ENCODE data around the gene UPK3BL1.
"Not testable (repeated sequence)": the region's sequence is repeated elsewhere in the genome, so short reads cannot be mapped to it uniquely, and the experiment has no call there.

UPK3BL1 gene

DNA sequence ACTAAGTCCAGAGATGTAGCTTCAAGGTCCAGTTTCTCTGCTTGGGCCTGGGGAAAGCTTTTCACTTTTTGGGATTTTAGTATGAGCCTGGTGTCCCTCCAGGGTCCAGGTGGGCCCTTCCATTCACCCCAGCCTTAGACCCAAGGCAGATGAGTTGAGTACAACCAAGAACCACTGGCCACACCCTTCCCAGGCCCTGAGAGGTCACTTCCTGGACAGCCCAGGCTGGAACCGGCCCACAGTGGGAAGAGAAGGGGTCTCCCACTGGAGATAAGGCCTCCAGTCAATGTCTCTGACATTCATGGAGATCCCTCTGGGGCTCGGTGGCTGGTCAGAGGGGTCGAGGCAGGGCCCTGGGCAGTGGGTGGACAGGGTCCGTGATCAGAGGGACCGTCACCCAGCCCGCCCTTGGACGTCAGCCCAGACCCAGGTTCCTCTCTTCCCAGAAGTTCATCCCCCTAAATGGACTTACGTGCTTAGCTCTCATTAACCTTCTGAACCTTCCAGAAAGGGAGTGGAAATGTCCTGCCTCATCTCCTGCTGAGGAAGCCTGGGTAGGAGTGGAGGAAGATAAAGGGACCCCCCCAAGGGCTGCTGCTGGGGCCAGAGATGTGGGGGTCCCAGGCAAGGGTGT is 15.2 kb downstream of the UPK3BL1 start:
- not testable (repeated sequence) for DNase-seq

DNA sequence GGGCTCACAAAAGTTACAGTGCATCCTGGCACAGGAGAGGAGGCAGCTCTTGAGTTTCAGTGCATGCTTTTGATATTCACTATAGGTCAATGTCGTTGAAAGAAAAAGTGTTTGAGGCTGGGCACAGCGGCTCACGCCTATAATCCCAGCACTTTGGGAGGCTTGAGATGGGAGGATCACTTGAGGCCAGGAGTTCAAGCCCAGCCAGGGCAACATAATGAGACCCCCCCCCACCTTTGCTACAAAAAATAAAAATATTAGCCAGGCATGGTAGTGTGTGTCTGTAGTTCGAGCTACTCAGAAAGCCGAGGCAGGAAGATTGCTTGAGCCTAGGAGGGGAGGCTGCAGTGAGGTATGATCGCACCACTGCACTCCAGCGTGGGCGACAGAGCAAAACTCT is 24.5 kb downstream of the UPK3BL1 start:
- DNase-seq: not testable (repeated sequence)

DNA sequence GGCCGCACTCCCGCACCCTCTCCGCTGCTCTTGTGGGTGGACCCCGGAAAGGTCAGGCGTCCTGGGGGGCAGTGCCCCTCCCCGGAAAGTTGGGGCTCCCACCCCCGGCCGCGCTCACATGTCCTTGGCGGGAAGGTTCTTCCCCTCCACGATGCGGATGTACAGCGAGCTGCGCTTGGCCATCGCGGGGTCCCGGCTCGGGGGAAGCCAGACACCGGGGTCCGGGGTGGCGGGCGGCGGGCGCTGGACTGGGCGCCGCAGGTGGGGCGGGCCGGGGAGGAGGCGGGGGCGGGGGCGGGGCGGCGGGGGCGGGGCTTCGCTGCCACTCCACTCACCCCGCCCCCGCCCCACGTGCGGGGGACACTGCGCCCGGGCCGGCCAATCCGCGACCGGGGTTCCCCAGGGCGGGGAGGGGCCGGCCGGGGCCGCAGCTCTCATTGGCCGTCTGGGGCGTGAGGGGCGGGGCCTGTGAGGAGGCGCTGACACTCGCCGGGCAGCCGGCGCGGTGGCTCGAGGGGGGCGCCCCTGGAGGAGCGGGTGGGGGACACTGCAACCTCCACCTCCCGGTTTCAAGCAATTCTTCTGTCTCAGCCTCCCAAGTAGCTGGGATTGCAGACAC is 26.0 kb downstream of the UPK3BL1 start, which contains the start of gene RASA4:
Gene RASA4, minus strand, starts transcription at position 250 of the 619 bp plus-strand sequence. Its CDS starts 67 bp downstream, at position 183.
- peak; percentile 76 for DNase-seq

DNA sequence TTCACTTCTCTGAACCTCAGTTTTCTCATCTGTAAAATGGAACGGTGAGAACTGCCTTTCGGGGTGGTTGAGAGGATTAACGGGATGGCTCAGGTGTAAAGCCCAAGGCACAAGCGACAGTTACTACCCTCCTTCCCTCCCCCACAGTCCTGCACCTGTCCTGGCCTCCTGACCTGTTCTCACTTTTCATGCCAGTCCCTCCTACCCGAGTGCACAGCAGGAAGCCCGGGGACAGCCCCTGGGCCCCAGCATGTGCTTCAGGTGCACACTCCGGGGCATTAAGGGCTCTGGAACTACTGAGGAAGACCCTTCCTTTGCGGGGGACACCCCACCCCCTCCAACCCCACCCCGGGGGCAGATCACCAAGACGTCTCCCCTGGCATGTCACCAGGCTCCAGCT is 26.7 kb downstream of the UPK3BL1 start:
- not testable (repeated sequence) for DNase-seq

DNA sequence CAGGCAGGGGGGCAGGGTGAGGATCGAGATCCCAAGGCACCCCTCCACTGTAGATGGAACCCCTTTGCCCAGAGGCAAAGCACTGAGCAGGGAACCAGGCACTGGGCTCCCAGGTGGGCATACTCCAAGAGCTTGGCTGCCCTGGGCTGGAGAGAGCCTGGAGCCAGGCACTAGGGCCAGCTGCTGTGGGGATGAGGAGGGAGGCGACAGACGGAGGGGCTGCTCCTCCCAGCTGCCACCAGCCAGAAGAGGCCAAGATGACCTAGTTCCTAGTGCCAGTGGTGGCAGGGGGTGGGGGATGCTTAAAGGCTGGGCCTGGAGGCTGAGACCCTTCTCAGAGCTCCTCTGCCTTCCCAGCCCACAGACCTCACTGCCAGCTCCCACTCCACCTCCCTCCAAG is 27.7 kb downstream of the UPK3BL1 start:
- not testable (repeated sequence) for DNase-seq

DNA sequence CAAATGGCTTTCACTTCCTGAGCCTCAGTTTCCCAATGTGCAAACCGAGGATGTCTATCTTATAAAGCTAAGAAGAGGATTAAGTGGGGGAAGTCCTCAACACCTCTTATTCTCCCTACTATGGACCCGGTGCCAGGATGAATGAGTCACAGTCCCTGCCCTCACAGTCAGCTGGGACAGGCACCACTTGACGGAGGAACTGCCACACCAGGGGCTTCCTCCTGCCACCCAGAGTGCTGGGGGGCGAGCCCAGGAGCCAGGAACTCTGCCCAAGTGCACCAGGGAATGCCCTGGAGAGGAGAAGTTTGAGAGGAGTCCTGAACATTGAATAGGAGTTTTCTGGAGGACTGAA is 28.3 kb downstream of the UPK3BL1 start:
- not testable (repeated sequence) for DNase-seq

DNA sequence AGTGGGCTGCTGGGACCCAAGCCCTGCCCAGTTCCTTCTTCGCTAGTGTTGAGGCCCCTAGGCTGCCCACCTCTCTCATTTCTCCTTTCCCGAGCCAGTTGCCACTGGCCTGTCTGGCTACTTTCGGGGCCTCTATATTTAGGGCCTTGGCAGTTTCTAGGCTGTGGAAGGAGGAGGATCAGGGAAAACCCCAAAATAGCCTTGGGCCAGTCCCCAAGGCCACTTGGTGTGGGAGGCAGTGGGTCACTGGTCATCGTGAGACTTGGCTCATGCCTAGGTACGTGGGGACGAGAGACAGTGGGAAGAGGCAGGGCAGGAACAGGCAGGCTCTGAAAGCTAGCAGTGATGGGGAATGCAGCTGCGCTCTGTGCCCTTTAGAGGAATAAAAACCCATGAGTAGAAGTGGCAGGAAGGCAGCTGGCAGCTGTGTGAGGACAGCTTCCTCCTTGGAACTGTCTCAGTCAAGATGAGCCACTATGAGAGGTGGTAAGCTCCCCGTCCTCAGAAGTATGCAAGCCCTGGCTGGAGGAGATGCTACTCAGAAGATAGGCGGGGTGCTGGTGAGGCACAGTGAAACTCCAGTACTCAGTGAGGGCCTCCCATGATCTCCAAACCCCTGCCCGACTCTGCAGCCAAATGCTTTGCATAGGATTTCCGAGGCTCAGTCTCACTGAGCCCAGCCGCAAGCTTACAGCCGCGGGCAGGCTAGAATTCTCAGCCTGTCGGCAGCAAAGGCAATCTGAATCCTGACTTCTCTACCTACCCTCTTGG is 28.8 kb downstream of the UPK3BL1 start:
- not testable (repeated sequence) for DNase-seq

DNA sequence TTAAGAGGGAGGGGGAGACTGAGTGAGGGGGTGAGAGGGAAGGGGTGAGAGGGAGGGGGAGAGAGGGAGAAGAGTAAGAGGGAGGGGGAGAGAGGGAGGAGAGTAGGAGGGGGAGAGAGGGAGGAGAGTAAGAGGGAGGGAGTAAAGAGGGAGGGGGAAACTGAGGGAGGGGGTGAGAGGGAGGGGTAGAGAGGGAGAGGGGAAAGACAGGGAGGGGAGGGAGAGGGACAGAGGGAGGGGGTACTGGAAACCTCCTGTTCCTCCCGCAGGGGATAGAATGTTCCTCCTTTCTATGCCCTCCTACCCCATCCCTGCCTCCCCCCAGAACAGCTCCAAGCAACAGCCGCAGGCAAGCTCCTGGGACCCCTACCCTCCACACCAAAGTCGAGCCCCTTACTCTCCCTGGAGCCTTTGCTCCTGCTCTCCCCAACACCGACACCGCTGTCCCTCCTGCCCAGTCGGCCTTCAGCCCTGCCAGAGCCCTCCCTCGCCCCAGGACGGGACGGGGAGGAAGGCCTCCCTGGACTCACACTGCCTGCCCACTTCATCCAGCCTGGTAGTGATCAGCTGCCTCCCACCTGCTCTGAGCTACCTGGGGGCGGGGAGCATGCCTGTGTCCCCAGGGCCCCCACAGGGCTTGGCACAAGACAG is 30.8 kb downstream of the UPK3BL1 start:
- not testable (repeated sequence) for DNase-seq

DNA sequence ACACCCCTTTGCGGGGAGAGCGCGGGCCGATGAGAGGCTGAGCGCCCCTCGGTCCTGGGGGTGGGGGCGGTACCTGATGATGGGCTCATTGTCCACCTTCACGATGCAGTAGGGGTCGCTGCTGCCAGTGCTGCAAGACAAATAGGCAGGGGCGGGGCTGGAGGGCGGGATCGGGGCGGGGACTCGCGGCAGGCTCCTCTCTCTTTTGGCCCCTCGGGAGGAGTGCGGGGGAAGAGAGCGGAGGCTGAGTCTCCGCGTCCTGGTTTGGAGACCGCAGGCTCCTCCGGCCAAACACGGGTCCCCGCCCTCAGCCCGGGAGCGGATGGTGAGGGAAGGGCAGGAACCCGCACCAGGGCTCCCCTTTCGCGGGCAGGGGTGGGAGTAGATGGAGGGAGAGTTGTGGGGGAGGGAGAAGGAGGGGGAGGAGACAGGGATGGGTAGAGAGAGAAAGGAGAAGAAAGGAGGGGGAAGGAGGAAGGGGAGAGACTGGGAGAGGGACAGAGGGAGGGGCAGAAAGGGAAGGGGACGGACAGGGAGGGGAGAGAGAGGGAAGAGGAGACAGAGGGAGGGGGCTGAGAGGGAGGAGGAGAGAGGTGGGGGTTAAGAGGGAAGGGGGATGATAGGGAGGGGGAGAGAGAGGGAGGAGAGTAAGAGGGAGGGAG is 31.4 kb downstream of the UPK3BL1 start:
- not testable (repeated sequence) for DNase-seq

DNA sequence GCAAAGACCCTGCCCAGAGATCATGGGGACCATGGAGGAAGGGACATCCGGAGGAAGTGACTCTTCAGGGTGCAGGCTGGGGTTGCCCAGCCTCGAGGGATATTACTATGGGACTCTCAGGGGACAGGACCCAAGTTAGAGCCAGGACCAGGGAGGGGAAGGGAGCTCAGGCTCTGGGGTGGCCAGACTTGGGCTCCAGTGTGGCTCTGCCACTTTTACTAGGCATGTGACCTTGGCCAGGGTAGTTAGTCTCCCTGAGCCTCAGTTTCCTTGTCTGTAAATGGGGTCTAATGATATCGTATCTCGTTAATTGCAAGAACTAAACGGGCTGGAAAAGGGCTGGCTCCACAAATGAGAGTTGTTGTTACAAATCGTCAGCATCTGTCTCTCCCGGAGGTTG is 32.1 kb downstream of the UPK3BL1 start:
- not testable (repeated sequence) for DNase-seq

DNA sequence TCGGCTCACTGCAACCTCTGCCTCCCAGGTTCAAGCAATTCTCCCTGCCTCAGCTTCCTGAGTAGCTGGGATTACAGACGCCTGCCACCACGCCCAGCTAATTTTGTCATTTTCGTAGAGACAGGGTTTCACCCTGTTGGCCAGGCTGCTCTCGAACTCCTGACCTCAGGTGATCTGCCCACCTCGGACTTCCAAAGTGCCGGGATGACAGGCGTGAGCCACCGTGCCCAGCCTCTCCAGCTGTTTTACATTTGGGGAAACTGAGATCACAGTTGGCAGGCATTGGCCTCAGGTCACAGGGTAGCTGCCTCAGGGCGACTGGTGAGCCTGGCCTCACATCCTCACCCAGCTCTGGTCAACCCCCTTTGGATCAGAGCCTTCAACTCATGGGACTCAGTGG is 32.9 kb downstream of the UPK3BL1 start:
- peak; percentile 46 for DNase-seq

DNA sequence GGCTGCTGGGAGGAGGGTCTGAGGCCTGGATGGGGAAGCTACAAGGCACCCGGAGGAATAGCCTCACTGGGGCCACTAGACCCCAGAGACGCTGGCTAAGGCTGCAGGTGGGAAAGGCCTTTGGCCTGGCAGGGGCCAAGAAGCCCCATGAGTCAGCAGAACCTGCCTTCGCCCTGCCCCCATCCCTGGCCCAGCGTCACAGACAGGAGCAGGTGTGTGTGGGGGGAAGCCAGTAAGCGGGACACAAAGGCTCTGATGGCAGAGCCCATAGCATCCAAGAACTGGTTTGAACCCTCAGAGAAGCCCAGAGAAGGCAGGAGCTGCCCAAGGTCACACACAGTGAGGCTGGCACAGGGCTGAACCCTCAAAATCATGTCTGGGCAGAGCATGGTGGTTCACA is 35.7 kb downstream of the UPK3BL1 start:
- DNase-seq: not testable (repeated sequence)

DNA sequence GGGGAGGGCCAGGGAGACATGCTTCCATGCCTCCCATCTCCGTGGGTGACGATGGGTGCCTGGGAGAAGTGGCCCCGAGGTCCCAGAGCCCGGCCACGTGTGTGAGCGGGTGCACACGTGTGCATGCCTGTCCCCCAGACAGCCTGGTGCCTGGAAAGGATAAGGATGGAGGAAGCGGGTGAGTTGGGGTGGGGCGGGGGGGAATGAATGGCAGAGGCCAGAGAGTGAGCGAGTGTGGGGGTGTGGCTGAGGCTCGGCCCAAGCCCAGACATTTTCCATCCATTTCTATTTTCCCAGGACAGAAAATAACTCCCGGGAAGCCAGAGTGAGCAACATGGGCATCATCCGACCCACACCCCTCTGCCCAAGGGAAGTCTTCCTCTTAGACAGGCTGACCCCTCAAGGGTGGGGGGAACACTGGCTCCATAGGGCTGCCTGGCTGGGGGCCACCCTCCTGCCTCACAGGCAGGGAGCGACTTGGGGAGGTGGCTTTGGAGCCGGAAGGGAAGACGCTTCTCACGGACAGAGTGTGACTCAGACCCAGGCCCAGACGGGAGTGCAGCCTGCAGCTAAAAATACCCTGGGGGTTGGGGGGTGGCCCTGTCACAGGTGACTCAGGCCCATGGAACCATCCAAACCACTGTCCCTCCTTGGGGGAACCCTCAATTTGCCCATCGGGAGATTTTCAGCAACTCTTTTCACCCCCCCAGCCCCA is 38.0 kb downstream of the UPK3BL1 start:
- not testable (repeated sequence) for DNase-seq

DNA sequence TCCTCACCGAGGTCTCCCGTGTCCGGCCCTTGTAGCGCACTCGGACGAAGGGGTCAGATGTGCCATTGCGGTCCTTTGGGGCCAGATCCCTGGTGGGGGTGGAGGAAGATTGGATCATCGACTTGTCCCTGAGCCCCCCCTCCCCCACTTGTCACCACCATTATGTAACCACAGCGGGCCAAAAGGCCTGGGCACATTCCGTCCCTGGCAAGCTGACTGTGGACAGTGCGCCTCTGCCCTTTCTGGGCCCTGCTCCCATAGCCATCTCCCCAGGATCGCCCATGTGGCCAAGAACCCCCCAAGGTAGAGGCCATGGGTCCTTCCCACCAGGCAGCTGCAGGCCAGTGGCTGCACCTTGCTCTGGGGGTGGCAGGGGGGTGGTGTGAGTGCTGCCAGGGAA is 40.3 kb downstream of the UPK3BL1 start:
- DNase-seq: not testable (repeated sequence)

DNA sequence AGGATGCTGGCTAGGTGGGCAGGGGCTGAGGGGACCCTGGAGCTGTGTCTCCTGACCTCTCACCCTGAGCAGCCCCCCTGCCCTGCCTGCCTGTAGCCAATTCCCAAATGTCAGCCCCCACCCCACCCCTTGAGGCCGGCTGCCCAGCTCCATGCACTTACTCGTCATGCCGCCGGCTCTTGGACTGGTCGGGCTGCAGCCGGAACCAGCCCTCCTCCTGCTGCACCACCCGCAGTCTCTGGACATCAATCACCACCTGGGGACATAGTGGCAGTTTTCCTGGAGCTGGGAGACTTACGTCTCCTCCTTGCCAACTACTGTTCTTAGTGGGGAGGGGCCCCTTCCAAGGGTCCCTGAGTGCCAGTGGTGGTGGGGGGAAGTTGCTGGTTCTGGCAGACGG is 42.9 kb downstream of the UPK3BL1 start:
- DNase-seq: not testable (repeated sequence)

DNA sequence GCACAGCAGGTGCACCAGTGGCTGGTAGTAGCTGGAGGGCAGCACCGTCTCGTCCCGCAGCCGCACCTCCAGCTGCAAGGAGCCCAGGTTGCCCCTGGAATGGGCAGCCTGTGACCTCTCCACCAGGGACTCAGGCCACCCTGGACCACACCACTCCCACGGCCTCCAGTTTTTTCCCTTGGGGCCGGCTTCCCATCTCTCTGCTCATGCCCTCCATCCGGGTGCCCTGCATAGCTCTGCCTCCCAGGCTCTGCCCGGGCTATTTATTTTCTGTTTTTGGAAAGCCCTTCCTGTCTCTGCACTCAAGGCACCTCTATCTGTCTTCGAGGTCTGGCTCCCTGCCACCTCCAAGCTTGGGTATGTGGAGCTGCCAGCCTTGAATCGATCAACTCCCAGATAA is 46.6 kb downstream of the UPK3BL1 start:
- not testable (repeated sequence) for DNase-seq

DNA sequence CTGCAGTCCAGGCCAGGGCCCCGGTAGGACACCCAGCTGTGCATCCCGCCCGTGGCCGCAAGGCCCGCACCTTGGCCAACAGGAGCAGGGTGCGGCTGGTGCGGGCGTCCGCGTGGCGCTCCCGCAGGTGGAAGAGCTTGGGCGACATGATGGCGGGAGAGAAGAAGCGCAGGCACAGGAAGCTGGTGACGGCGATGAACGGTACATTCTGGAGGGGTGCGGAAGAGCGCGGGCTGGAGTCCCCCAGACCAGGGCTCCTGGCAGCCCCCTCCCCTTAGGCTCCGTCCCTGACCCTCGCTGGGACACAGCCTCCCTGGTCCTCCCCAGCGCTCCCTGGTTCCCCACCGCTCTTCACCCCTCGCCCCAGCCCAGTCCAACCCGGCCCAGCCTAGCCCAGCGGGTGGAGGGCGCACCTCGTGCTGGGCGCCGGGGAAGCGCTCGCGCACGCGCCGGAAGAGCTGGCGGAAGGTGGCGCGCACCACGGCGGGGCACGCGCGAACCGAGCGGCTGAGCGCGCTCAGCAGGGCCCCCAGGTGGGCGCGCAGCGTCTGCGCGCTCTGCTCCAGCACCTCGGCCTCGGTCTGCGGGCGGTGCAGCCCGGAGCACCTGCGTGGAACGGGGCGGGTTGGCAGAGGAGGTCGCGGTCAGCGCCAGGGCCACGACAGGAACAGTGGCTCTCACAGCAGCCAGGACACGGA is 48.8 kb downstream of the UPK3BL1 start:
- DNase-seq: not testable (repeated sequence)

DNA sequence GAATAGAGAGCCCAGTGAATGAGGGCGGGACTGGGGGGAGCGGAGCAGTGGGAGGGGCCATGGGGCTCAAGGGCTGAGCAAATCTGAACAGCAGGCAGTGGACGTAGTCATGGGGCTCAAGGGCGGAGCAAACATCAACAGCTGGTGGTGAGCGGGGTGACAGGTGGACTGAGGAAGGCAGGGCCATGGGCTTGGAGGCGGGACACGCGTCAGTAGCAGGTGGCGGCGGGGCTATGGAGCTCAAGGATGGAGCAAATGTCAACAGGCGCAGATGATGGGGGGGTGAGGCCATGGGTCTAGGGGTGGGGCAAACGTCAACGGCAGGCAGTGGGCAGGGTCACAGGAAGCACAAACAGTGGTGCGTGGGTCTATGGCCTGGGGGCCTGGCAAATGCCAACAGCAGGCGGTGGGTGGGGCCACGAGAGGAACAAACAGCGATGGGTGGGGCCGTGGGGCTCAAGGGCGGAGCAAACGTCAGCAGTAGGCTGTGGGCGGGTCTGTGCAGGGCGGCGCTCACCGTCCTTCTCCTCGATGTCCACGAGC is 50.0 kb downstream of the UPK3BL1 start:
- DNase-seq: peak; percentile 79

DNA sequence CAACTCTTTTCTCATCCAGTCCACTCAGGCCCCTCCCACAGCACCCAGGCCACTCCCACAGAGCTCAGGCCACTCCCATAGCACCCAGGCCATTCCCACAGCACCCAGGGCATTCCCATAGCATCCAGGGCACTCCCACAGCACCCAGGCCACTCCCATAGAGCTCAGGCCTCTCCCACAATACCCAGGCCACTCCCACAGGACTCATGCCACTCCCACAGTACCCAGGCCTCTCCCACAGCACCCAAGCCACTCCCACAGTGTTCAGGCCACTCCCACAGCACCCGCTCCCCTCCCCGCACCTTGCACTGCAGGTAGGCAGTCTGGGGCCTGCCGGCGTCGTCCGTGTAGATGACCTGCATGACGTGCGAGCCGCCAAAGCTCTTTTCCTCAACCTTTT is 52.7 kb downstream of the UPK3BL1 start:
- not testable (repeated sequence) for DNase-seq
